K562 (cell line): Measurements from ENCODE around the gene CELSR1. TPM values are rescaled to one million over a fixed set of nuclear protein-coding genes. Genes with fewer than 3 reads are reported as not detected.

Experiments used
- ATAC-seq: fragments of 200-7000 bp; cut with Tn5 transposase; 3 replicates; pipeline ENCODE4 v1.9.1; 2020; ENCODE audit warnings: moderate library complexity
- BruUV-seq: library from RNA; stranded (reverse); fragments of 400-500 nt; replicated peaks from 2 replicates; lab custom pipeline; 2021; lab: Mats Ljungman, UMichigan
- CTCF ChIA-PET: fragments of 300-600 bp; formaldehyde crosslinking; extraction: SDS; loops from one replicate; lab custom pipeline; 2021; ENCODE audit warnings: low intra/inter-chr PET ratio; lab: Yijun Ruan, JAX
- POLR2A ChIA-PET: fragments of 300-600, 350-650 bp; sonication (Branson Sonifier 250); formaldehyde crosslinking; extraction: SDS; loops from one replicate; lab custom pipeline; 2021; ENCODE audit warnings: antibody characterized with exemption, inconsistent platforms; lab: Yijun Ruan, JAX
- DNase-seq, 4 experiments: peaks; one replicate each; pipeline versions ENCODE4 v3.0.0 to v3.0.0-alpha.2; 2011 to 2018; ENCODE audit warnings: low spot score in 3 of 4, mixed read lengths in 3 of 4; ENCODE audit errors: extremely low read depth in 1 of 4
- FAIRE-seq: peaks from 2 replicates; lab custom pipeline; 2011; peaks lifted over from hg19 to GRCh38; lab: Jason Lieb, UNC
- H2AFZ ChIP-seq: 2 replicates; pipeline ENCODE4 v1.6.0; 2011; ENCODE audit warnings: low read depth, low read length, control low read depth, inconsistent platforms
- H3K27ac ChIP-seq: fragments of 200-600 bp; 3 replicates; pipeline ENCODE4 v1.8.0; 2011; ENCODE audit warnings: low read depth, mild to moderate bottlenecking, control low read depth, inconsistent platforms, low read length, moderate library complexity, mixed read lengths; ENCODE audit errors: extremely low read depth
- H3K27me3 ChIP-seq, 2 experiments: fragments of 300-600 bp in 1 of 2; 2 replicates in 1 of 2; 3 replicates in 1 of 2; pipeline versions ENCODE4 v1.6.0 to v1.8.0; 2011; ENCODE audit warnings: inconsistent platforms in 2 of 2, low read length in 2 of 2, mild to moderate bottlenecking in 1 of 2, mixed read lengths in 1 of 2, moderate library complexity in 1 of 2; ENCODE audit not compliant: control insufficient read depth in 2 of 2, insufficient read depth in 2 of 2
- H3K36me3 ChIP-seq: fragments of 300-600 bp; 3 replicates; pipeline ENCODE4 v1.8.0; 2011; ENCODE audit warnings: mild to moderate bottlenecking, low read length, inconsistent platforms; ENCODE audit not compliant: control insufficient read depth, insufficient read depth
- H3K4me1 ChIP-seq, 2 experiments: fragments of 200-600 bp in 1 of 2; replicated peaks in 1 of 2; 2 replicates in 1 of 2; 3 replicates in 1 of 2; pipeline versions ENCODE4 v1.5.1 to v1.8.0; 2011; ENCODE audit warnings: inconsistent platforms in 2 of 2, low read length in 2 of 2, mild to moderate bottlenecking in 1 of 2, mixed read lengths in 1 of 2, moderate library complexity in 1 of 2; ENCODE audit not compliant: control insufficient read depth in 2 of 2, insufficient read depth in 2 of 2
- H3K4me2 ChIP-seq: 2 replicates; pipeline ENCODE4 v1.6.1; 2011; ENCODE audit warnings: low read length, control low read depth, inconsistent platforms, mixed read lengths; ENCODE audit not compliant: insufficient read depth
- H3K4me3 ChIP-seq: fragments of 200-600 bp; sonication (generic), shearing (Covaris generic); 2 replicates; pipeline ENCODE4 v1.5.1; 2016; ENCODE audit warnings: control low read depth, inconsistent platforms
- H3K79me2 ChIP-seq: fragments of 200-600 bp; 3 replicates; pipeline ENCODE4 v1.8.0; 2011; ENCODE audit warnings: low read length, inconsistent platforms; ENCODE audit not compliant: control insufficient read depth, insufficient read depth
- H3K9ac ChIP-seq, 2 experiments: 2 replicates each; pipeline versions ENCODE4 v1.6.0 to v1.6.1; 2011; ENCODE audit warnings: low read depth in 2 of 2, low read length in 2 of 2, control low read depth in 1 of 2, inconsistent platforms in 1 of 2, mild to moderate bottlenecking in 1 of 2, mixed read lengths in 1 of 2; ENCODE audit not compliant: insufficient read depth in 1 of 2
- H3K9me1 ChIP-seq: one replicate; pipeline ENCODE4 v1.6.0; 2011; ENCODE audit warnings: inconsistent platforms, mild to moderate bottlenecking, low read length, moderate library complexity; ENCODE audit not compliant: control insufficient read depth, insufficient read depth
- H3K9me3 ChIP-seq: replicated peaks from 2 replicates; pipeline ENCODE4 v1.5.1; 2011; ENCODE audit warnings: low read depth, low read length, inconsistent platforms; ENCODE audit not compliant: control insufficient read depth, insufficient read depth
- H4K20me1 ChIP-seq: replicated peaks from 2 replicates; pipeline ENCODE4 v1.6.1; 2011; ENCODE audit warnings: low read length, inconsistent platforms, mixed read lengths; ENCODE audit not compliant: control insufficient read depth, insufficient read depth
- KDM1A ChIP-seq, 2 experiments: fragments of 450-650 bp; IDR thresholded peaks; 2 replicates each; pipeline ENCODE4 v1.6.1; 2016; ENCODE audit warnings: mild to moderate bottlenecking in 2 of 2
- RBM25 ChIP-seq: fragments of 200-400 bp; formaldehyde crosslinking; IDR thresholded peaks from 2 replicates; pipeline ENCODE4 v1.6.1; 2018; ENCODE audit warnings: low read length, low read depth, moderate library complexity; ENCODE audit not compliant: severe bottlenecking
- ZBTB7A ChIP-seq: IDR thresholded peaks from 2 replicates; pipeline ENCODE4 v1.6.1; 2011; ENCODE audit warnings: low read depth, mild to moderate bottlenecking, low read length, moderate library complexity, borderline replicate concordance; ENCODE audit not compliant: control insufficient read depth
- WGBS: fragments of 100-300 bp; shearing (Covaris generic); methylation state at CpG from one replicate; pipeline ENCODE4 v1.1.6; 2016; ENCODE audit warnings: low coverage, mixed read lengths; ENCODE audit not compliant: insufficient coverage; ENCODE audit errors: missing lambda C conversion rate; 5-methylcytosine and 5-hydroxymethylcytosine counted together
- in situ Hi-C: fragments of 300-500 bp; cut with MboI; formaldehyde crosslinking; loops from 4 replicates; pipeline ENCODE4 v1.15.0; 2018; ENCODE audit warnings: inconsistent platforms, mixed read lengths
- intact Hi-C: fragments of 100-400 bp; cut with micrococcal nuclease; formaldehyde crosslinking; loops from 2 replicates; pipeline ENCODE4 v1.14.2; 2022
- polyA plus RNA-seq, 8 experiments: library from polyadenylated mRNA; depleted of rRNA in 4 of 8; stranded (reverse) in 5 of 8; unstranded in 3 of 8; fragments of >200 nt; fragmentation: Nextera tagmentation in 2 of 8; fragmentation: Illumina TruSeq in 1 of 8; extraction: Ambion mirVana in 2 of 8; extraction: Trizol in 1 of 8; gene quantifications; 2 replicates each; pipeline versions ENCODE4 v1.2.1 to v1.2.3, GENCODE V29; 2011 to 2014; ENCODE audit warnings: inconsistent platforms in 1 of 8, missing spikeins in 1 of 8
- total RNA-seq, 7 experiments: library from RNA; depleted of rRNA in 6 of 7; stranded (reverse); fragments of >200 nt in 6 of 7; fragmentation: Illumina TruSeq in 2 of 7; extraction: Trizol in 2 of 7; gene quantifications; 2 replicates each; pipeline versions ENCODE4 v1.2.1 to v1.2.3, GENCODE V29; 2011 to 2021; ENCODE audit warnings: low replicate concordance in 1 of 7

Gene CELSR1
- total and polyA plus RNA-seq, 9 of the 15 experiments (the other 6 are each of a cell fraction or from before 2014, with no cell fraction given) = under 0.01 to 0.09 TPM; not detected in 7

GRCh38 chr22:46569848-46570695 is 32.7 kb upstream of the CELSR1 start:
- ChIA-PET POLR2A (interaction anchor here (1.3 kb wide), 1 partner anchor 191 kb away, joined by 3 read pairs; no protein-coding TSS in a partner anchor), CTCF (no interaction called here)
- BruUV-seq = no TSS peak
- TF ChIP-seq KDM1A (IDR thresholded peaks at IDR 0.05) = 0 out of 4 replicates have a peak, but pooled peaks of 1 of the 2 experiments have one; percentile 15
- peak; percentile 48 for TF ChIP-seq RBM25
- TF ChIP-seq ZBTB7A = no peak
- H3K9me3 ChIP-seq = 0 out of 2 replicates have a peak, but pooled peaks cover 2% of the 10 kb centered on the region
- H3K27me3 ChIP-seq = no peaks in the 10 kb centered on the region
- no peaks in the 10 kb centered on the region for H3K9me1 ChIP-seq
- intact Hi-C loops = loop anchor here (10.0 kb wide), 1 partner anchor 115 kb away; no protein-coding TSS in a partner anchor
- H3K27ac ChIP-seq = no peak overlapping the region
- FAIRE-seq = no peak
- no peaks in the 10 kb centered on the region for H3K79me2 ChIP-seq
- no peak overlapping the region for H3K4me3 ChIP-seq
- ATAC-seq = no peak
- 67% methylated on average over 11 of the region's 17 CpGs for WGBS
- H3K9ac ChIP-seq = no peak overlapping the region; a peak in 1 of 4 replicates
- no peak for DNase-seq
- no peaks in the 10 kb centered on the region for H4K20me1 ChIP-seq
- no peaks in the 10 kb centered on the region for H3K36me3 ChIP-seq
- H3K4me2 ChIP-seq = no peak overlapping the region
- peaks cover 2 to 13% of the 10 kb centered on the region in 2 experiments; a peak in 3 of 5 replicates for H3K4me1 ChIP-seq
- no peak overlapping the region for H2AFZ ChIP-seq
- in situ Hi-C loops = loop anchor here (10.0 kb wide), 2 partner anchors 75 to 105 kb away; no protein-coding TSS in a partner anchor
